HG03457 (cell line): Measurements from ENCODE around the gene MYH16.
"Not testable (repeated sequence)": the region's sequence is repeated elsewhere in the genome, so short reads cannot be mapped to it uniquely, and the experiment has no call there.

Experiments
- ATAC-seq: cut with Tn5 transposase; IDR thresholded peaks from one replicate; pipeline ENCODE4 v1.9.1; 2021; ENCODE audit warnings: moderate number of reproducible peaks; ENCODE audit not compliant: unreplicated experiment

The MYH16 gene

GRCh38 chr7:99350641-99351040, 78.0 kb downstream of the MYH16 start:
- not testable (repeated sequence) for ATAC-seq

- ATAC-seq = no peak
Measured at GRCh38 chr7:99352247-99352646, 79.6 kb downstream of the MYH16 start.

DNA sequence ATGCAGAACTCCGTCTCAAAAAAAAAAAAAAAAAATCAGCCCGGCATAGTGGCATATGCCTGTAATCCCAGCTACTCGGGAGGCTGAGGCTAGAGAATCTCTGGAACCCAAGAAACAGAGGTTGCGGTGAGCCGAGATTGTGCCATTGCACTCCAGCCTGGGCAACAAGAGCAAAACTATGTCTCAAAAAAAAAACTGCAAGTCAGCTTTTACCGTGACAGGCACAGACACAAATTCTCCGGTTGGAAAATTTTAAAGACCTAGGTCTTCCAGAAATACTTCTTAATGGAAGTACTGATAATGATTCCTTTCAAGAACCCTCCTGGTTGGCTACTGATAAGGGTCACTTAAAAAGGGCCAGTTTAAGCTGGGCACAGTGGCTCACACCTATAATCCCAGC, 82.5 kb downstream of the MYH16 start:
- ATAC-seq = no peak

DNA sequence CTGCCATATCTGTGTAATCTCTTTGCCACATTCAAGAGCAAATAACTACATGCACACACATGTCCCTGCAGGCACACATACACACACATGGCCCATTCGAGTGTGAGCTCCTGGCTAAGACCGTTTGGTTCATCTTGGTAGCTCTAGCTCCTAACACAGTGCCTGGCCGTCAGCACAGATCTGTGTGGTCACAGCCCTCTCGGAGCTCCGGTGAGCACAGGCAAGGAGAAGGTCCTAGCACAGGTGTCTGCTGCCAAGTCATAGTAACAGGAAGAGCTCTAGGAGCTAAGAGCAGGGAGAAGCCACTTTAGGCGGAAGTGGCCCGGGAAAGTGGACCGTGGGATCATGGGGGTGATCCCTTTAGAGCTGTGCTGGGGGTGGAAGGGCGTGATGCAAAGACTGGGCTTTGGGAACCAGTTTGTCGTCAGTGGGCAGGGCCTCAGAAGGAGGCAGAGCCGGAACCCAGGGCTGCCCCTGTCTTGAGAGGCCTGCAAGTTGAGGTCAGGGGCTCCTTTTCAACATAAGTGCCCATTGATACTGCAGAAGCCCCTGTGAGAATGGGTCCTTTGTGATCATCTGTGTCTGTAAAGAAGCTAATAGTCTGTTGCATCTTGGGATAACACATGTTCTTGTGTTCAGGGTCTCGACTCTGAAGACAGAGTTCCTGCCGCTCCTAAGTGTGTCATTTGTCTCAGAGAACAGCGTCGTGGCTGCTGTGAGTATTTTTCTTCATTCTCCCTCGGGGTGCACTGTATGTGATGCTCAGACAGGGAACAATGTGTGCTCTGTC, 85.3 kb downstream of the MYH16 start:
- no peak for ATAC-seq

DNA sequence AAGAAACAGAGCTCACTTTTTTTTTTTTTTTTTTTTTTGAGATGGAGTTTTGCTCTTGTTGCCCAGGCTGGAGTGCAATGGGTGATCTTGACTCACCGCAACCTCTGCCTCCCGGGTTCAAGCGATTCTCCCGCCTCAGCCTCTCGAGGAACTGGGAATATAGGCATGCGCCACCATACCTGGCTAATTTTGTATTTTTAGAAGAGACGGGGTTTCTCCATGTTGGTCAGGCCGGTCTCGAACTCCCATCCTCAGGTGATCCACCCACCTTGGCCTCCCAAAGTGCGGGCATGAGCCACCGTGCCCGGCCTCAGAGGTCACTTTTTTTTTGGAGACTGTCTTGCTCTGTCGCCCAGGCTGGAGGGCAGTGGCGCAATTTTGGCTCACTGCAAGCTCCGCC, 85.9 kb downstream of the MYH16 start:
- not testable (repeated sequence) for ATAC-seq

DNA sequence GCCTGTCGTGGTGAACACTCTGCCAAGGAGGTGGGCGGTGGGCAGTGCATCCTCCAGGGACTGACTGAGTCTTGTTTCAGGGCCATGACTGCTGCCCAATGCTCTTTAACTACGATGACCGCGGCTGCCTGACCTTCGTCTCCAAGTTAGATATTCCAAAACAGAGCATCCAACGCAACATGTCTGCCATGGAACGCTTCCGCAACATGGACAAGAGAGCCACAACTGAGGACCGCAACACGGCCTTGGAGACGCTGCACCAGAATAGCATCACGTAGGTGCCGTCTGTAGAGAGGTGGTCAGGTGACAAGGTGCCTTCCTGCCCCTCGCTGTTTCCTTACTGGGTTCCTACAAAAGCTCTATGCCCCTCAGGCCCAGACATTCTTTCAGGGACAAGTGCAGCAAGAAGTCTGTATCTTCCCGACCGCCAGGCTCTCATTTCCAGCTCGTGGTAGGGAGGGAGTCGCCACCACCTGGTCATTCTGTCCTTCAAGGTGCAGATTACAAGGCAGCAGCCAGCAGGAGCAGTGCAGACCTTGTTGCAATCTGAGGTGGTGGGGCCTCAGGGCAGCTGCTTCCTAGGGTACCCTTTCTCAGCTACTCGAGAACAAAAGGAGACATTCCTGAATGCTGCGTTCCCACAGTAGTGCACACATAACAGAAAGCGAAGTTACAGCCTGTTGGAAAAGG, 87.0 kb downstream of the MYH16 start:
- ATAC-seq = no peak
